Amygdala (tissue), 56 donors: Measurements from ENCODE around the gene PNPLA7.

Source experiments
- DNase-seq, 56 donors: peaks; one replicate each; lab custom pipeline; 2025; lab: John Stamatoyannopoulos, UW

Gene PNPLA7

GRCh38 chr9:137465720-137466388 is 84.3 kb downstream of the PNPLA7 start:
- DNase-seq = no peak

- no peak for DNase-seq
These were observed 85.0 kb downstream of the PNPLA7 start for GRCh38 chr9:137465000-137465719.

GRCh38 chr9:137464291-137464999 is 85.8 kb downstream of the PNPLA7 start:
- DNase-seq = no peak

GRCh38 chr9:137463931-137464290 is 86.3 kb downstream of the PNPLA7 start:
- no peak for DNase-seq

GRCh38 chr9:137462986-137463930 is 86.9 kb downstream of the PNPLA7 start:
- DNase-seq = no peak

- DNase-seq = no peak
These were observed 87.7 kb downstream of the PNPLA7 start for GRCh38 chr9:137462396-137462985.

- DNase-seq = no peak
These were observed 88.4 kb downstream of the PNPLA7 start for GRCh38 chr9:137461663-137462395.

- DNase-seq = no peak
These were observed 88.9 kb downstream of the PNPLA7 start for GRCh38 chr9:137461316-137461662.

- DNase-seq = no peak
These were observed 89.6 kb downstream of the PNPLA7 start for GRCh38 chr9:137460363-137461315.

- DNase-seq = no peak
These were observed 90.4 kb downstream of the PNPLA7 start for GRCh38 chr9:137459601-137460362.

GRCh38 chr9:137459152-137459600 is 91.0 kb downstream of the PNPLA7 start, which contains the start of gene NSMF:
Gene NSMF (minus strand): TSS chr9:137459334. CDS start chr9:137459102, 232 bp downstream.
- DNase-seq = peak in 55 of 56 donors; percentile 30 to 97 (median 85)

GRCh38 chr9:137458194-137459151 is 91.7 kb downstream of the PNPLA7 start:
- DNase-seq = peak in 45 of 56 donors; percentile 23 to 87 (median 66)

- DNase-seq = peak in 12 of 56 donors; percentile 14 to 63 (median 38)
These were observed 92.6 kb downstream of the PNPLA7 start for GRCh38 chr9:137457406-137458193.

GRCh38 chr9:137456864-137457405 is 93.3 kb downstream of the PNPLA7 start:
- DNase-seq = no peak
